Measurements from ENCODE around the gene ZNF598. TPM values are rescaled to one million over a fixed set of nuclear protein-coding genes. Genes with fewer than 3 reads are reported as not detected.

The ZNF598 gene
- total RNA-seq, 1 experiment from 2014 or later, result 70.9 TPM

- Histone ChIP-seq H4K5ac (ENCODE audit: insufficient read length, low read depth, low read length) (no peak overlapping the region), H3K14ac (ENCODE audit: insufficient read depth, low read length) (no peak overlapping the region), H2BK120ac (ENCODE audit: low read depth, low read length, poor library complexity, severe bottlenecking) (no peak overlapping the region), H2BK5ac (ENCODE audit: insufficient read length, low read length) (no peak overlapping the region), H3K27me3 (ENCODE audit: insufficient read depth, low read length) (no peaks in the 10 kb centered on the region), H2BK20ac (ENCODE audit: low read depth, low read length, poor library complexity, severe bottlenecking) (no peak overlapping the region), H3K23ac (ENCODE audit: insufficient read length, low read depth, low read length) (no peak overlapping the region), H2AFZ (ENCODE audit: low read length) (no peak overlapping the region), H3K4ac (ENCODE audit: low read depth, low read length) (no peak overlapping the region), H4K91ac (ENCODE audit: insufficient read length, low read depth, low read length) (no peak overlapping the region), H3K18ac (ENCODE audit: insufficient read length, low read depth, low read length) (no peak overlapping the region), H3K56ac (ENCODE audit: insufficient read length, low read depth, low read length) (no peak overlapping the region), H3K27ac (ENCODE audit: insufficient read length, low read depth, low read length) (no peak overlapping the region), H3K4me2 (ENCODE audit: insufficient read depth, insufficient read length, low read length) (no peak overlapping the region), H3T11ph (ENCODE audit: low read length) (no peak overlapping the region), H3K4me1 (ENCODE audit: insufficient read depth, low read length) (no peaks in the 10 kb centered on the region), H3K79me2 (ENCODE audit: insufficient read depth, low read length) (no peaks in the 10 kb centered on the region), H2BK12ac (ENCODE audit: insufficient read length, low read depth, low read length) (no peak overlapping the region), H4K8ac (replicated peaks; ENCODE audit: insufficient read length, low read depth, low read length) (no peak overlapping the region), H3K9ac (ENCODE audit: extremely low read depth, insufficient read length, low read length) (no peak overlapping the region), H3K9me3 (ENCODE audit: control insufficient read depth, low read depth, low read length) (no peaks in the 10 kb centered on the region), H3K23me2 (ENCODE audit: insufficient read length, low read depth, low read length, poor library complexity, severe bottlenecking) (no peaks in the 10 kb centered on the region), H4K20me1 (ENCODE audit: control insufficient read depth, insufficient read depth, insufficient read length) (peaks cover 2% of the 10 kb centered on the region), H3K79me1 (ENCODE audit: insufficient read depth, low read depth, low read length, poor library complexity, severe bottlenecking) (no peaks in the 10 kb centered on the region), H2BK15ac (ENCODE audit: low read depth, low read length) (no peak overlapping the region), H2AK5ac (ENCODE audit: insufficient read length, low read length) (no peak overlapping the region)
- WGBS (ENCODE audit: extremely low coverage, insufficient read length, low lambda C conversion rate), result no CpG with 5 or more reads among the region's 13 CpGs
- Mint-ChIP-seq H3K4me3 (no peak overlapping the region; a peak in 1 of 5 replicates), H3K36me3 (ENCODE audit: insufficient read depth in 1 of 3, low read depth in 3 of 3) (peaks cover 4 to 30% (median 23%) of the 10 kb centered on the region in 3 experiments; a peak in 5 of 7 replicates), H3K4me1 (no peaks in the 10 kb centered on the region), H3K27ac (peak overlapping the region; percentile 25 to 95 (median 30); a peak in 4 of 7 replicates), H3K27me3 (ENCODE audit: low read depth) (no peaks in the 10 kb centered on the region), H3K9me3 (no peaks in the 10 kb centered on the region)
- no peak for DNase-seq
- no peak for TF ChIP-seq CTCF (conservative IDR thresholded peaks at IDR 0.05)
Measured at GRCh38 chr16:2058420-2058819, 48.8 kb upstream of the ZNF598 start.
